ENCODE data around the gene SH2B3.

DNA sequence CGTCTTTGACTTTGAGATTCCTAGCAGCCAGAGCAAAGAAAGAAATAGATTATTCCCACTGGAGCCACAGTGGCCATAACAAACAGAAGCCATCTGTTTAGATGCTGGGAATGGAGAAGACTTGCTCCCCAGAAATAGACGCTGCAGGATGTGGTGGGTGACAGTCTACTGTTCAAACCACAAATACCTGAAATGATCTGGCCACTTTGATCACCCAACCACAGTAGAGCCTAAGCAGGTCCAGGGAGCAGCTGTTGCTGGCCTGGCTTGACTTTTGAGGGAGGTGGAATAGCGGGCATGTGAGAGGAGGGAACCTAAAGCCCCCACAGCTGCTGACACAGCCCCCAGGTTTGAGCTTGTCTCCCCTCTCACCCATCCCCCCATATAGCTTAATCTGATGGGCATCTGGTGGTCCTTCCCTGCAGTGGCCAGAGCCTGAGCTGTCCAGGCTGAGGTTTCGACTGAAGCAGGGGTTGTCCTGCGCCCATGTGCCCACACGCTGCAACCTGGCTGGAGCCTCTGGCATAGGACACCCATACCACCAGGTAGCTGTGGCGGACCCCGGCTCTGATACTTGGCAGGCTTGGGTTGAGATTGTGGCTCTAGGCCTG is 38.7 kb downstream of the SH2B3 start:
- TF ChIP-seq BHLHE40 (IDR thresholded peaks at IDR 0.05; ENCODE audit: borderline replicate concordance) (no peak), SP1 (IDR thresholded peaks at IDR 0.05) (no peak), L3MBTL2 (conservative IDR thresholded peaks at IDR 0.05) (no peak), ELF4 (IDR thresholded peaks at IDR 0.05) (no peak), SUZ12 (IDR thresholded peaks at IDR 0.05) (no peak), HDGF (IDR thresholded peaks at IDR 0.05; ENCODE audit: borderline replicate concordance) (no peak), FOXM1 (IDR thresholded peaks at IDR 0.05; ENCODE audit: borderline replicate concordance) (no peak), CTBP1 (IDR thresholded peaks at IDR 0.05; ENCODE audit: borderline replicate concordance) (no peak), NFRKB (IDR thresholded peaks at IDR 0.05) (no peak), FOXK2 (IDR thresholded peaks at IDR 0.05) (no peak)
- TF ChIP-seq, protein P1, sequence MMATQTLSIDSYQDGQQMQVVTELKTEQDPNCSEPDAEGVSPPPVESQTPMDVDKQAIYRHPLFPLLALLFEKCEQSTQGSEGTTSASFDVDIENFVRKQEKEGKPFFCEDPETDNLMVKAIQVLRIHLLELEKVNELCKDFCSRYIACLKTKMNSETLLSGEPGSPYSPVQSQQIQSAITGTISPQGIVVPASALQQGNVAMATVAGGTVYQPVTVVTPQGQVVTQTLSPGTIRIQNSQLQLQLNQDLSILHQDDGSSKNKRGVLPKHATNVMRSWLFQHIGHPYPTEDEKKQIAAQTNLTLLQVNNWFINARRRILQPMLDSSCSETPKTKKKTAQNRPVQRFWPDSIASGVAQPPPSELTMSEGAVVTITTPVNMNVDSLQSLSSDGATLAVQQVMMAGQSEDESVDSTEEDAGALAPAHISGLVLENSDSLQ (IDR thresholded peaks at IDR 0.05), result no peak

Data from HEK293T (cell line).